SHP77 treated with DMSO at 0.1 percent for 48 hours (cell line): Measurements from ENCODE around the gene FGGY.
"Not testable (repeated sequence)": the region's sequence is repeated elsewhere in the genome, so short reads cannot be mapped to it uniquely, and the experiment has no call there.

ENCODE experiments used
- DNase-seq: peaks from one replicate; lab custom pipeline; 2025; lab: John Stamatoyannopoulos, UW

FGGY gene

GRCh38 chr1:59545830-59546229, 248.9 kb downstream of the FGGY start:
- DNase-seq, result no peak

- no peak for DNase-seq
Measured at GRCh38 chr1:59549066-59549837, 252.4 kb downstream of the FGGY start.

- DNase-seq, result no peak
Measured at GRCh38 chr1:59549903-59550302, 253.0 kb downstream of the FGGY start.

- no peak for DNase-seq
Measured at GRCh38 chr1:59552007-59552406, 255.1 kb downstream of the FGGY start.

- DNase-seq, result no peak
Measured at GRCh38 chr1:59553371-59553770, 256.5 kb downstream of the FGGY start.

GRCh38 chr1:59554011-59554663, 257.2 kb downstream of the FGGY start:
- peak; percentile 5 for DNase-seq

GRCh38 chr1:59554752-59555151, 257.9 kb downstream of the FGGY start:
- no peak for DNase-seq

GRCh38 chr1:59556398-59556797, 259.5 kb downstream of the FGGY start:
- DNase-seq, result no peak

- no peak for DNase-seq
Measured at GRCh38 chr1:59556802-59557548, 260.1 kb downstream of the FGGY start.

- no peak for DNase-seq
Measured at GRCh38 chr1:59557549-59557885, 260.6 kb downstream of the FGGY start.

- DNase-seq, result not testable (repeated sequence)
Measured at GRCh38 chr1:59558580-59558979, 261.7 kb downstream of the FGGY start.

GRCh38 chr1:59560807-59561450, 264.0 kb downstream of the FGGY start:
- no peak for DNase-seq

GRCh38 chr1:59561796-59562195, 264.9 kb downstream of the FGGY start:
- DNase-seq, result no peak

- no peak for DNase-seq
Measured at GRCh38 chr1:59564192-59564891, 267.4 kb downstream of the FGGY start.

- no peak for DNase-seq
Measured at GRCh38 chr1:59565611-59566410, 268.9 kb downstream of the FGGY start.

GRCh38 chr1:59568158-59568935, 271.5 kb downstream of the FGGY start:
- DNase-seq, result no peak

GRCh38 chr1:59569198-59569597, 272.3 kb downstream of the FGGY start:
- no peak for DNase-seq

- DNase-seq, result no peak
Measured at GRCh38 chr1:59570524-59570923, 273.6 kb downstream of the FGGY start.

- DNase-seq, result no peak
Measured at GRCh38 chr1:59574085-59574484, 277.2 kb downstream of the FGGY start.

GRCh38 chr1:59577774-59578173, 280.9 kb downstream of the FGGY start:
- DNase-seq, result no peak
